Right lobe of liver (tissue), 6 donors: ENCODE results near the gene CATSPER3. TPM values are rescaled to one million over a fixed set of nuclear protein-coding genes. Genes with fewer than 3 reads are reported as not detected.

ENCODE experiments used
- ATAC-seq, 4 donors: fragments of 200-7000 bp; cut with Tn5 transposase; one replicate each; pipeline ENCODE4 v1.9.1; 2020; ENCODE audit warnings: mild to moderate bottlenecking in 4 of 4, moderate library complexity in 4 of 4
- DNase-seq, 3 donors: peaks; one replicate each; pipeline ENCODE4 v3.0.0-alpha.2; 2020
- H3K27ac ChIP-seq, 3 donors: fragments of 200-600 bp; one replicate each; pipeline ENCODE4 v1.8.0; 2022
- H3K27me3 ChIP-seq, 2 donors: fragments of 200-600 bp; one replicate each; pipeline ENCODE4 v1.8.0; 2022
- H3K36me3 ChIP-seq, 4 donors: fragments of 200-600 bp; sonication (generic) in 1 of 4; one replicate each; pipeline versions ENCODE4 v1.5.1 to v1.8.0; 2017 to 2022; ENCODE audit warnings: control low read depth in 1 of 4
- H3K4me1 ChIP-seq, 4 donors: fragments of 200-600 bp; sonication (generic) in 1 of 4; one replicate each; pipeline versions ENCODE4 v1.5.1 to v1.8.0; 2017 to 2022; ENCODE audit warnings: control low read depth in 1 of 4
- H3K4me3 ChIP-seq, 3 donors: fragments of 200-600 bp; one replicate each; pipeline ENCODE4 v1.8.0; 2022
- H3K9me3 ChIP-seq, 4 donors: fragments of 200-600 bp; sonication (generic) in 1 of 4; one replicate each; pipeline versions ENCODE4 v1.5.1 to v1.8.0; 2017 to 2022; ENCODE audit warnings: control low read depth in 1 of 4
- CTCF ChIP-seq, 4 donors: fragments of 200-600 bp in 3 of 4; fragments of 450-650 bp in 1 of 4; IDR thresholded peaks; one replicate each; pipeline versions ENCODE4 v1.5.1 to v1.8.0; 2016 to 2022; ENCODE audit warnings: antibody characterized with exemption in 4 of 4, mild to moderate bottlenecking in 2 of 4
- POLR2A ChIP-seq: fragments of 450-650 bp; IDR thresholded peaks from one replicate; pipeline ENCODE4 v1.6.1; 2017; ENCODE audit warnings: antibody characterized with exemption, mild to moderate bottlenecking
- WGBS: methylation state at CpG from one replicate; pipeline ENCODE4 v1.1.6; 2018; ENCODE audit warnings: low coverage, low lambda C conversion rate; ENCODE audit not compliant: insufficient coverage; ENCODE audit errors: missing lambda C conversion rate; 5-methylcytosine and 5-hydroxymethylcytosine counted together
- intact Hi-C, 2 donors: fragments of 100-400 bp; cut with DNase I; formaldehyde crosslinking; loops; one replicate each; pipeline versions ENCODE4 v1.11.2 to v1.14.1; 2022
- total RNA-seq, 6 experiments: library from RNA; depleted of rRNA in 2 of 6; stranded (reverse); fragments of >200 nt in 2 of 6; fragmentation: NEBNext Ultra II Directional in 3 of 6; extraction: Animal tissue kit (Norgen Biotek cat#: 25700) in 3 of 6; gene quantifications; one replicate each; pipeline versions ENCODE4 v1.1.0 to v1.2.4, GENCODE V29; 2016 to 2023
- donor health status: DM: no; HTN: yes; CAD: no.
- donor health status: DM: no; HTN: no; CAD: no.
- donor health status: DM: no; HTN: no; CAD: no.
- donor health status: DM: no; HTN: yes; CAD: no.
- donor health status: DM: no; HTN: yes; CAD: no.

The CATSPER3 gene
- total RNA-seq, 6 experiments from 2014 or later: 0.29 to 1.1 (median 0.81) TPM; not detected in 2

- Histone ChIP-seq H3K4me1 (peaks cover 0 to 17% (median 2%) of the 10 kb centered on the region in 4 donors), H3K4me3 (no peak overlapping the region), H3K36me3 (no peaks in the 10 kb centered on the region), H3K9me3 (no peaks in the 10 kb centered on the region), H3K27ac (no peak overlapping the region), H3K27me3 (peaks cover 20 to 47% of the 10 kb centered on the region in 2 donors)
- no peak for DNase-seq
- TF ChIP-seq CTCF (IDR thresholded peaks at IDR 0.05) (no peak), POLR2A (no peak)
- no peak for ATAC-seq
- intact Hi-C loops: no loop called here
- 14% methylated on average over 14 of the region's 79 CpGs for WGBS
Measured at GRCh38 chr5:135027697-135028615, 60.2 kb downstream of the CATSPER3 start.

GRCh38 chr5:135028791-135029476 lies 61.2 kb downstream of the CATSPER3 start:
- 8% methylated on average over 26 of the region's 62 CpGs for WGBS

GRCh38 chr5:135029477-135030122 lies 61.9 kb downstream of the CATSPER3 start:
- Histone ChIP-seq H3K27ac (no peak overlapping the region), H3K4me3 (no peak overlapping the region), H3K4me1 (peaks cover 0 to 31% (median 2%) of the 10 kb centered on the region in 4 donors), H3K27me3 (peaks cover 20 to 57% of the 10 kb centered on the region in 2 donors), H3K36me3 (no peaks in the 10 kb centered on the region), H3K9me3 (no peaks in the 10 kb centered on the region)
- WGBS: 13% methylated on average over 15 of the region's 15 CpGs
- TF ChIP-seq POLR2A: no peak
- TF ChIP-seq CTCF (IDR thresholded peaks at IDR 0.05): no peak
- no peak for ATAC-seq
- intact Hi-C loops: no loop called here
- DNase-seq: no peak

More at GRCh38 chr5:135028791-135029476, 61.2 kb downstream of the CATSPER3 start:
- intact Hi-C loops: no loop called here
- Histone ChIP-seq H3K4me3 (no peak overlapping the region), H3K27me3 (peaks cover 20 to 55% of the 10 kb centered on the region in 2 donors), H3K4me1 (peaks cover 0 to 25% (median 2%) of the 10 kb centered on the region in 4 donors), H3K36me3 (no peaks in the 10 kb centered on the region), H3K9me3 (no peaks in the 10 kb centered on the region), H3K27ac (no peak overlapping the region)
- TF ChIP-seq CTCF (IDR thresholded peaks at IDR 0.05): no peak
- no peak for TF ChIP-seq POLR2A
- DNase-seq: no peak
- ATAC-seq: no peak

GRCh38 chr5:135030123-135030955 lies 62.6 kb downstream of the CATSPER3 start:
- no peak overlapping the region for H3K27ac ChIP-seq
- TF ChIP-seq POLR2A: no peak
- no peak for TF ChIP-seq CTCF (IDR thresholded peaks at IDR 0.05)
- intact Hi-C loops: no loop called here
- DNase-seq: no peak
- no peaks in the 10 kb centered on the region for H3K9me3 ChIP-seq
- peaks cover 20 to 62% of the 10 kb centered on the region in 2 donors for H3K27me3 ChIP-seq
- WGBS: 5% methylated on average over 11 of the region's 13 CpGs
- ATAC-seq: peak; percentile 31 to 74 (median 52)
- H3K4me1 ChIP-seq: peaks cover 0 to 31% (median 2%) of the 10 kb centered on the region in 4 donors
- H3K36me3 ChIP-seq: no peaks in the 10 kb centered on the region
- peak overlapping the region; percentile 19 to 31 (median 29) for H3K4me3 ChIP-seq
